CD4-positive, alpha-beta T cell treated with Interleukin-1 beta for 1 hour (primary cell): ENCODE results near the gene FGFBP1.

Source experiments
- DNase-seq, 2 donors: peaks; one replicate each; pipeline ENCODE4 v3.0.0-alpha.2; 2020 to 2022

FGFBP1 gene

DNA sequence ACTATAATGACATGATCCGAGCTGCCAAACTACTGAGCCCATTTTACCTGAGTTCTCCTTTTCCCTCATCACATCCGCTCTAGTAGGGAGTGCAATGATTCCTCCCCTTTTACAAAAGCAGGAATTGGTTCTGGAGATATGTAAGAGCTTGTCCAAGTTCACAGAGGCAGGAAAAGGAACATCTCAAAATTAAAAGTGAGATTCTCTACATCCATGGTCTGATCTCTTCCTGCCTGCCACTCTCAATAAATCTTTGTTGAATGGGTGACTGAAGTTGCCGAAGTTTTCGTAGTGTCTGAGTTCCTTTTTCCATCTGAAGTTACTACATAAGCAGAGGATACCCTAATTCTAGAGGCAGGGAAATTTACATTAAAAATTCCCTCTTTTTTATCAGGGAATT, at the start of gene FGFBP1:
Gene FGFBP1, minus strand, starts transcription at position 101 of the 400 bp plus-strand sequence. CDS start 2,108 bp downstream, outside the sequence.
- DNase-seq, result no peak

DNA sequence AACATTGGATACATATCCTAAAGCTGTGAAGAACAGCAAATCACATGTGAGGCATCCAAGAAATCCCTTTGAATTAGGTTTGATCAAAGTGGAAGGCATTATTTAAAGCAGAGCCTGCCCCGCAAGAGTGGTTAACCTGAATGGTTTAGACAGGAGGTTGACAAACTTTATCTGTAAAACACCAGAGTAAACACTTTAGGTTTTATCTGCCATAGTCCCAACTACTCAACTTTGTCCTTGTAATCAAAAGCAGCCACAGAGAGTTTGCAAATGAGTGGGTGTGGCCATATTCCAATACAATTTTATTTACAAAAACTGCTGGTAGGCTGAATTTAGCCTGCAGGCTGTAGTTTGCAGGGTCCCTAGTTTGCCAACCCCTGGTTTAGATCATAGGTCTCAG, 49.7 kb upstream of the FGFBP1 start:
- DNase-seq, result no peak

DNA sequence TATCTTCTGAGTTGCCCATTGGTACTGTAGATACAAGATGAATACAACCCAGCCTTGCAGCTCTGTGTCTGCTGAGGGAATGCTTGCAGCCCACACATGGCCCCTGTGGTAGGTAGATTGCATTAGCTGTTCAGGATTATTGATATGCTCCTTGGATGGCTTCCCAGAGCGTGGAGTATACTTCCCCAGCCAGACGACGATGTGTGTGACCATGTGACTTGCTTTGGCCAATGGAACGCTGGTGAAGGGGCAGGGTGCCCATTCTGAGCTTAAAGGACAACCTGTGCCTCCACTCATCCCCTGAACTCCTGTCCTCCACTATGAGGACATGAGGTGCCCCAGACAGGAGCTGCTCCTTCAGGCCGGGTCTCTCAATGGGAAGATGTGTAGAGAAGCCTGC, 48.4 kb upstream of the FGFBP1 start:
- DNase-seq, result no peak

DNA sequence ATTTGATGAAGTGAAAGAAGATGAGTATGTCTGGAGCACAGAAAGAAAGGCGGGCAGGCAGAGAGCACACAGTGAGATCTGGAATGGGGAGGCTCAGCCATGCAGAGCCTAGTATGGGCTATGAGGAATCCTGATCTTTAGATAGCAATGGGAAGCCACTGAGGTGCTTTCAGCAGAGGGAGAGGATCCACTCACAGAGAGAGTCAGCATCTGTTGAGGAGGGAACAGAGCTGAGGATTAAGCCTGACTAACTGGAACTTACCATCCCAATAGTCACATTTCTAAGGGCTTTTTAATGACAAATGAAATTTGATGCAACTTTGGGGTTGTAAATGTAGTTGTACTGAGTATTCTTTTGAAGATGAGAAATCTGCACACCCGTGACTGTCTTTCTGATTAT, 45.1 kb upstream of the FGFBP1 start:
- DNase-seq, result no peak

DNA sequence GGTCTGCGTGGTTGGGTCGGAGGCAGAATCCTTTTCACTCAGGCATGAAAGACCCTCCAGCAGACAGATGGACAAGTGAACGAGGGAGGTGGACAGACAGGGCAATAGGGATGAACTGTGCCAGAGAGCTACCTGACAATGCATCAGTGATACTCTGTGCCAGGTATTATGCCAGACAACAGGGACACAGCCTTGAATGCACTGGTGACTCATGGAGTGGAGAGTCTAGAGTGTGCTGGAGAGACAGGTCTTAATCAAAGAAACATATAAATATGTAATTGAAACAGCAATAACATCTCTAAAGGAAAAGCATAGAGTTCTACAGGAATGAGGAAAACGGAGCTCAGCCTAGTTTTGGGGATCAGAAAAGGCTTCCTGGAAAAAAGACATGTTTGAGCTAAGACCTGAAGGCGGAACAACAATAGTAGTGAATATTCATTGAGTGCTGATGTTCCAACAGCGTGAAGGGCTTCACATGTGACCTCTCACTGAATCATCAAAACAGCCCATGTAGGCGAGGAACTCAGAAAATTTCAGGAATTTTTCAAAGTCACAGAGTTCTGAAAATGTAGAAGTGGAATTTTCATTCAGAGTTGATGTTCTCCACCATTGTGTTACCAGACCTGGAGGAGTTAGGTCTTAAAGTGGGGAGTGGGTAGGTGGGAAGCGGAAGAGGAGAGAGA, 44.4 kb upstream of the FGFBP1 start:
- no peak for DNase-seq

DNA sequence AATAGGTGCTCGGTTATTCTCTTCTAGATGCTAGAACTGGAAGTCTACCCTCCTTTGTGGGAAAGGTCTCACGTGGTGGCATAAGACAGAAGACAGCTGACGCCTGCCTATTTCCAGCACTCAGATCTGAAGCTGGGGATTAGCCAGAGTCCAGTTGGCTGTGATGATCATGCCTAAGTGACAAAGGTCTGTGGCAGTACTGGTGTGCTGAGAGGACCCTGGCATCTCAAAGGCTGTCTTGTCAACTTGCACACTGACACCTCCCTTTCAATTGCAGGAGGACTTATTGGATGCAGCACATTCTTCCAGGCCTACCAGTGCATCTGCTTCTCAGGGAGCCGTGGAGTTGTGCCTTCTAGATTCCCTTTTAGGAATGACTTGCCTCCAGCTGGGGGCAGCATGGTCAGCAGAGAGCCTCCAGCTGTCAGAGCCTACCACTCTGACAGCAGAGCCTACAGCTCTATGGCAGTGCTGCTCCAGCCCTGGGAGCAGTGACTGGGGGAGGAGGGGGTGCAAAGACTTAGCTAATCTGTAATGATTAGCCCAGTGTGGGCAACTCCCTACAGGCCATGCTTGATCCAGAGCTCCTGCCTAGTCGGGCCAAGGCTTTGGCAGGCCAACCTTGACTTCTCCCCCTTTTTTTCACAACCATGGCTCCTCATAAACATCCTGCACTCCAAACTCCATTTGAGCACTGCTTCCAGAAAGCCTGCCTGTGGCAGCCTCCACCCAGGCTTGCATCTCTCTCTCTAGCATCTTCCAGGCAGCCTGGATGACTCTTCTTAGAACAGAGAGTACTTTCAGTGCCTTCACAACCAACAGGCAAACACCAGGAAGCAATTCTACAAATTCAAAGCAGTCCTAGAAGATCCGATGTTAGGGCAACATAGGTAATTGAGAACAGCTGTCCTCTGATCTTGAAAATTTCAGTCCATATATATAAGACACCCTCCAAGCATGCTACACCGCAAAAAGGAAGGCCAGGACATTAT, 38.2 kb upstream of the FGFBP1 start:
- no peak for DNase-seq

DNA sequence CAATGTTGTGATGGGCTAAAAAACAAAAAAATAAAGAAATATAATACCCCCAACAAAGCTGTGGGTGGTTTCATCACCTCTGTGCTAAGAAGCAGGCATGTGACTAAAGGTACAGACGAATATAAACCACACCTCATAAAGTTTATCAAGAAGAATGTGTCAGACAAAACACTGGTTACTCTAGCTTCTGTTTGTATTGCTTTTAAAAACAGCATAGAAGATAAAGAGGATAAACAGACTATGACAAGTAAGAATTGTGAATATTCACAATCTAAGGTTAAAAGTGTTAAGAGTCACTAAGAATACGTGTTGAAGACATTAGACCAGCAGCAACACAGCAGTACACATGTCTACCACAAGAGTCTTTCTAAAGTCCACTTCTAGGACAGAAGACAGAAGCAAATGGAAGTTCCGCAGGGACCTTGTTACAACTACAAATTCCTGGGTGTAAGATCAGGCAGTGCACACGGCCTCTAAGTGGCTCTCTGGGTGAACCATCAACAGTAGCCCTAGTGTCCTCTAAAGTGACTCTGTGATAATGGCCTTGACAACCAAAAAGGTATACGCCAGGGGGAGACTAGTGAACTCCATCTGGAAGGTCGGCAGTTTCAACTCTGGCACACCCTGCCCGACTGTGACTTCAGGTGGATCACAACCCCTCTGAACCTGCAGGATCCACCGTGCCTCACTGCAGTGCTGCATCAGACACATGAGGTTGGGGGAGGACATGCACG, 32.7 kb upstream of the FGFBP1 start:
- DNase-seq, result no peak

DNA sequence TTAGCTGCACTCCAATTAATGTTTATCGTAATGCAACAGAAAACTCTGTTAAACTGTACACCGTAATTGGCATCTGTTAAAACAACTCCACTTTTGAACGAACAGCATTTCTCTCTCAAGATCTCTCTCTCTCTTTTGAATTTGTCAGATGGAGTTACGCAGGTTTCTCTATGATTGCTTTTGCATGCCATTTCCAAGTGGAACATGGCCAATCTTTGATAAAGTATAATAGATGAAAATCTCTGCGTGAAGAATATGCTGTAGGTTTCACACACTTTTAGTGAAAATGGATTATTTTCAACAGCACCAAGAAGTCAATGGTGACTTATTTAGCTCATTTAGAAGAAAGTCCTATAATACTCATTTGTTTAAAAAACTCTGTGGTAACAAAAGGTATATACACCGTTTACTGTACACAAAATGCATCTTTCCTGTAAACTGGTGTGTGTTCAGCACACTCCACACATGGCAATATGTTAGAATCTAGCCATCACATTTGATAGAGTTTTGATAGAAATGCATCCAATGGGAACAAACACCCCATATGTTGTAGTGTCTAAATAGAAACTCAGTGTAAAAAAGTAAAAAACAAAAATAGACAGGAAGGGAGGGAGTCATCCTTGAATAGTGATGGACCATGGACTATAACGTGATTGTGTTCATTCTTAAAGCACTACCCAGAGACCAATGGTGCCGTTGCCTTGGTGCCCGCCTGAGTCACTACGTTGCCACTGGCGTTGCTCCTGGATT, 30.2 kb upstream of the FGFBP1 start:
- DNase-seq, result no peak

DNA sequence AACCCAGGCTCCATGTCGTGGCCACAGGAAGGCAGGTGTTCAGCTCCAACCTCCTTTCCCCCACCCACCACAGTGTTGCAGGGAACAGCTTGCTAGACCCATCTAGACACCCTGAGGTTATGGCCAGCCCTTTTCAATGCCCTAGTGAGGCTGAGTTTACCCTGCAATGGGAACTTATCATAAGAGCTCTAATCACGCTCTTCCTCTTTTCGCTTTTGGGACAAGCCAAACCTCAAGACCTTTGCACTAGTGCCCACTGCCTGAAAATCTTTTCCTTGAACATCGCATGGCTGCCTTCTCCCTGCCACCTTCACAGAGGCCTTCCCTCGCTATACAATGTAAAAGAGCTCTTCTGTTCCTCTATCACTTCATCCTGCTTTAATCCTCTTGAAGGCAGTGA, 26.8 kb upstream of the FGFBP1 start:
- DNase-seq, result no peak

DNA sequence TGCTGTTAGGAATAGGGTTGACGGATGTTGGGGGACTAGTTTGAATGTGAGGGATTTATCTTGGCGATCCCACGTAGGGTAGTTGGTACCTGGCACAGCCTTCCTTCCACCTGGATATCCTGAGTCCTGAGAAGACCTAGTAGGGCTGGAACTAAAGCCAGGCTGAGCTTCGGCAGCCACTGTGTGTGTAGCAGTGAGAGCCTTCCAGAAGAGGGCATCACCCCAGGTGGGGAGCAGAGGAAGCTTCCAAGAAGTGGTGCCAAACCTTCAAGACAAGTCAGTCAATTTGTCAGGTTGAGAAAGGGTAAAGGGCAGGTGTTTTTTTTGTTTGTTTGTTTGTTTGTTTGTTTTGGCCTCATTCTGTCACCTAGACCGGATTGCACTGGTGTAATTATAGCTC, 25.6 kb upstream of the FGFBP1 start:
- DNase-seq, result no peak

DNA sequence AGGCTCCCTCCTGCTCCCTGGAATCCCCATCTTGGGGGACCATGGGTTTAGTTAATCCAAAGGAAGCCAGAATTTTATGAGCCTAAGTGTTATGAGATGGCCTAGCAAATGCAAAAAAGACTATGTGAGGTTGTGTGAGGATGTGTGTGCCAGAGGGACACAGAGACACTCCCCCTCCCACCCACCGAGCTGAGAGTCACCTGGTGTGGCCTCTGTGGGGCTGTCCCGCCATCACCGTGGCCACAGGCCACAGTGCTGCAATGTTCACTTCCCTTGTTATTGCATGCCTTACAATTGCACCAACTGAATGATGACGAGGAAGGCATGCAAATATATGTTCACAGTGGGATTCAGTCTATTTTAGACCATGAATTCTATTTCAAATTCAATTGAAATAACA, 25.0 kb upstream of the FGFBP1 start:
- DNase-seq, result peak; percentile 44 to 55

DNA sequence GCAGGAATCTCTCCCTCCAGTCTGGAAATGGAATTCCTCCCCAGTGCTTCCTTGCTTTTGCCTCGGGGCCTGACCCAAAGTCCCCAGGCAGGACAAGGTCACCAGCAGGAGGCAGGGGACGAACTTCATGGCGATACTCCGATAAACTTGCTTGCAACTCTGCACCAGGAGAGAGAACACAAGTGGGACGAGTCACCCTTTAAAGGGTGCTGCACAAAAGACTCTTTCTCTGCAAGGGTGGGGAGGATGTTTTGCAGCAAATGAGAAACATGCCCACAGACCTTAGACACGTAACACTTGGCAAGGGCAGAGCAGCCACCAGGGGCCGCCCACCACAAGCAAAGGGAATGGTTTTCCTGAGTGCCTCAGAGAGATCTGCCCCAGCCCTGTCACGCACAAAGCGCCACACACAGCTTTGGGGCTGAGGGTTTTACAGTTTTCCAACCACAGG, 24.5 kb upstream of the FGFBP1 start, which contains the start of gene FGFBP2:
Gene FGFBP2, minus strand, starts transcription at position 175 of the 451 bp plus-strand sequence. Its CDS starts 46 bp downstream, at position 129.
- peak; percentile 55 to 56 for DNase-seq

DNA sequence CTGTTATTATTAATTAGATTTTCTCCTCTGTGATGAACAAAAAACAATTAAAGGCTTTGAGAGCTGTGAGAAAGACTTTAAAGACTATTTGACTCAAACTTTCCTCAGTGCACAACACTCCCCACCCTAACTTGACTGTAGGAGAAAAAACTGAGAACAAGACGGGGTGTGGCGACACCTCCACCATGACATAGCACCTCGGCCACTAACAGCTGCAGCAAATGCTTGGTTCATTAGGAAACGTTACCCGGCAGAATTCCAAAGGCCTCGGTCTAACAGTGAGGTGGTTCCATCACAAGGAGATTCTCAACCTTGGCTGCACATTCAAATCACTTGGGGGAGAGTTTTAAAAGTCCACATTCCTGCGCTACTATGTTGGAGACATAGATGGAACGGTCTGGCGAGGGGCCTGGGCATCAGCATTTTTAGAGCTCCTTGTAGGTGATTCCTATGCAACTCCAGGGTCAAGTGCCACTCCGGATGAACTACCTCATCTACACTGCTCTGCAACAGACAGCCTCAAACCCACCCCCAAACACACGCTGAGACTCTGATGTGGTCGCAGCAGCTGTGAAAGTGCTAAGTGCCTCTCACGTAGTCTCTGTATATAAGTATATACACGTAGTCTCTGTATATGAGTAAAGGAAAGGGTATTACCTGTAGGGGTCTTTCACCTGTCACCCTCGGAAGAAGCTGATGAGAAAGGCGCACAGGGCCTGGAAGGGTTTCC, 23.4 kb upstream of the FGFBP1 start:
- peak; percentile 30 to 37 for DNase-seq

DNA sequence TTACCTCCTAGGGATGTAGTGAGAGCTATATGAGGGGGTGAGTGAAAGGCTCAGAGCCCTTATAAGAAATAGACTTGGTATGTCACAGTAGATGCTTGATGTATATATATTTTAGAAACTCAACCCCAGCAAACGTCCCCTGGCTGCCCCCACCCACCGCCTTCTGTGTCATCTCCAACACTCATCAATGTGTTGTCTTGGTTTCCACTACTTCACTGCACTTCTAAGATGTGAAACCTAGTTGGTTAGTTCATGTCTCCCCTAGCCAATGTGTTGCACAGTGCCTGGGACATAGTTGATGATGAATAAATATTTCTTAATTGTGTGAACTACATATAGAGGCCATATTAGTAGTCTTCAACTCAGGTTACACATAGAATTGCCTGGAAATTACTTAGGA, 20.0 kb upstream of the FGFBP1 start:
- DNase-seq, result no peak

DNA sequence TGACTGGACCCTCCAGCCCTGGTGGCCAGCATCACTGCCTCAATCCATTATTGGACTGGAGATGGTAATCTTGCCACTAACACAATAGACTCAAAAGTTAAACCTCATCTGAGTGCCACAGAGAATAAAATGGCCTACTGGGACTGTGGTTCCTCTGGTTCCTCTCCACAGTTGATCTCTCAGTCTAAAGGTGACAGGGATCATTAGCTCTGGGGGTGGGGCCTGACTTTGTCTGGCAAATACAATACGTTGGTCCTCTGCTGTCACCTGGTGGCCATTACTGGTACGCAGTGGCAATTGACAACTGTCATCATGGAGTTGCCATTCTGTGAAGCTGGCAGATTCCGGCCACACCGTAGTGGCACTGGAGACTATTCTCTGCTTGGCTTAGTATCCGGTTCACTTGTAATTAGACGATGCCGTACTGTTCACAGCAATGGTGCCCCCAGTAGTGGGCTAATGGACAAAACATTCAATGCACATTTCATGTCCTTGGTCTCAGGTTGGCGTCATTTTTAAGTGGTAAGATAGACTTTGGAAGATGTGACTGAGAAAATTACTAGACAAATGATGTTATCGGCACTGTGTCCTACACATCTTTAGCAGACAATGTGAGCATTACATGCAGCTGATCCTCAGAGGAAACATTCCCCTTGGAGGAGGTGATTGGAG, 17.8 kb upstream of the FGFBP1 start:
- DNase-seq, result peak; percentile 77 to 79

DNA sequence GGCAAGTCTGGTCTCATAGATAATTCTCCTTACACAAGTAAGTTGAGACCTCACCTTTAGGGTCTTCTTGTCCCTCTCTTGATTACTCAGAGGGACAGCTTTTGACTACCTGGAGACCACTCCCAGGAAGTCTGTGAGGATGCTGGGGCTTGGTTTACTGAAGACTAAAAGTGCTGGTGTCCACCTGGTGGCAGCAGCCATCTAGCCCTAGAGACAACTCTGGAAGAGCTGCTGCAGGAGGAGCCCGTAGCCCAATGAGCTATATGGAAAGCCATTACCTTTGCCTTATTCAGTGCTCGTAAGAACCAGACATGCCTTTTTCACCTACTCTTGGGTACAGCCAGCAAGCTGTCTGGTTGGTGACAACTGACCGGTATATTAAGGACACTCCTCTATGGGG, 17.1 kb upstream of the FGFBP1 start:
- no peak for DNase-seq

DNA sequence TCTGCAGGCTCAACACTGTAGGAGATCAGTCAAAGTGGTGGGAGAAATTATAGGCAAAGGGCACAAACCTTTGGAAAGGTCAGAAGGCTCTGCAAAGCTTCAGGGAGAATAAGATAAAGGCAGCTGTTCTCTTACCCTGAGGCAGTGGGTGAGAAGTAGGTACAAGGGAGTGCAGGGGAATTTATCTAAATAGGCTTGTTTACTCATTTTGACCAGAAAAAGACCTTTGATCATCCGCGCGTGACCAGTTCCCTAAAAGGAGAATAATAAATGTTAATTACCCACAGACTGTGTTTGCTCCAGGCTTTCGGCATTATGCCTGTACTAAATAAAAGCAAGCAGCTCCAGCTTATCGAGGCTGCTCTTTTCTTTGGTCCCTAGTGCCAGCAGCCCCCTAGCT, 15.1 kb upstream of the FGFBP1 start:
- no peak for DNase-seq

DNA sequence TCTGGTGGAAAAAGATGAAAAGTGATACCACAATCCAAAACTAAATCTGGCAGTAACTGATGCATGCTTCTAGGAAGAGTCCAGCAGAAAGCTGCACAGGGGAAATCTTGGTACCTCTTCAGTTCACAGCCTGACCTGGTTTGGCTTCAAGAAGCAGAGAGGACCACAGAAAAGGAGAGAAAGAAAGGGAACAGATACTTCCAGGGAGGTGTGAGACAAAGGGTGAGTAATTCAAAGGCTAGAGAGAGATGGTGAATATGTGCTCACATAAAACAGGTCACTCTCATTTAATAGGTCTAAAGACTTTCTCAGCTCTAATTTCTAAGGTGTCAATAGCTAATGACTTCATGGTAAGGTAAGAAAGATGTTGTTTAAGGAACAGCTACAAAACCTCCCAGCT, 13.2 kb upstream of the FGFBP1 start:
- DNase-seq, result no peak

DNA sequence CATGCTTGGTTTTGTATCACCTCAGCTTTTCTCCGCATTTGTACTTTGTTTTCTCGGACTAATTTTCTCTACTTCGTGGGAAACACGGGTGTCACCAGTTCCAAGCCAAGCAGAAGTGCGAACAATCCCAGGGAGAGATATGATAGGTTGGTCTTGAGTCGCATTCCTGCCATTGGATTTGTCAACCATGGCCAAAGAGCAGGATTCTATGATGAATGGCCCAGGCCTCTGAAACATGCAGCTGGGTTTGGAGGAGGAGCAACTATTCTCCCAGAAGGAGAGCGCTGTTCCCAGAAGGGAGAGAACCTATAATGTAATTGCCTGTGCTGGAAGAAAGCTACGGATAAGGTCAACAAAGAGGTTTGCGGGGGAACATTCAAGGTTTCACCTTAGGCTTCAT, 10.3 kb upstream of the FGFBP1 start:
- no peak for DNase-seq

DNA sequence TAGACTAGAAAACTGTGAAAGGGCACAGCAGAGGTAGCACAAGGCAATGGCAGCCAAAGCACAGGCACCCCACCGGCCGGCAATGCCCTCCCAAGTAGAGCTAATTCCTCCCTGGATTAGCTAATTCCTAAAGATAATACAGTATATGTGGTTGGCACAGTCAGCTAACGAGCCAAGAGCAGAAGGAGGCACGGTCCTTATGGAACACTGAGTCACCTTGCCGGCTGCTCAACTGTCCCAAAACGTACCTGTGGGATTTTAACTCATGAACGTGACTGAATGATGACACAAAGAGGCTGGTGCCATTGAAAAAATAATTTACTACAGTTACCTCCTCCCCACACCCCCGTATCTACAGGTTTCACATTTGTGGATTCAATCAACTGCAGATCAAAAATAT, 9.1 kb upstream of the FGFBP1 start:
- no peak for DNase-seq

DNA sequence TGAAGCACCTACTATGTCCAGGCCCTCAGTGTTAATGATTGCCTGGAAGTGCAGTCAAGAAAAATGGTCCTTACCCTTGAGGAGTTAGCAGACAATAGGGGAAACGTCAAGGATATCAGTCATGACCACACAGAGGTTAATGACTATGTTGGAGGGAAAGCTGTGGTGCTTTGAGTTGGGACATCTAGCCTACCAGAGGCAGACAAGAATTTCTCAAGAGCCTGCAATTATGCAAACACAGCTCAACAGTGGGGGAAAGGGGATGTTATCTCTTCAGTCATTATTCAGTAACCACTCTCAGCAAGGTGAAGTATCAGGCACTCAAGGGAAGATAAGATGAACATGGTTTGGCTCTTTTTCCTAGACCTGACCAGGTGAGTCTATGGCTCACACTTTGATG, 7.0 kb upstream of the FGFBP1 start:
- DNase-seq, result no peak
